Measurements from ENCODE around the gene INPP5E. TPM values are rescaled to one million over a fixed set of nuclear protein-coding genes. Genes with fewer than 3 reads are reported as not detected.

The INPP5E gene
- total RNA-seq, 8 experiments from 2014 or later: 4.5 to 11.1 (median 8.6) TPM

DNA sequence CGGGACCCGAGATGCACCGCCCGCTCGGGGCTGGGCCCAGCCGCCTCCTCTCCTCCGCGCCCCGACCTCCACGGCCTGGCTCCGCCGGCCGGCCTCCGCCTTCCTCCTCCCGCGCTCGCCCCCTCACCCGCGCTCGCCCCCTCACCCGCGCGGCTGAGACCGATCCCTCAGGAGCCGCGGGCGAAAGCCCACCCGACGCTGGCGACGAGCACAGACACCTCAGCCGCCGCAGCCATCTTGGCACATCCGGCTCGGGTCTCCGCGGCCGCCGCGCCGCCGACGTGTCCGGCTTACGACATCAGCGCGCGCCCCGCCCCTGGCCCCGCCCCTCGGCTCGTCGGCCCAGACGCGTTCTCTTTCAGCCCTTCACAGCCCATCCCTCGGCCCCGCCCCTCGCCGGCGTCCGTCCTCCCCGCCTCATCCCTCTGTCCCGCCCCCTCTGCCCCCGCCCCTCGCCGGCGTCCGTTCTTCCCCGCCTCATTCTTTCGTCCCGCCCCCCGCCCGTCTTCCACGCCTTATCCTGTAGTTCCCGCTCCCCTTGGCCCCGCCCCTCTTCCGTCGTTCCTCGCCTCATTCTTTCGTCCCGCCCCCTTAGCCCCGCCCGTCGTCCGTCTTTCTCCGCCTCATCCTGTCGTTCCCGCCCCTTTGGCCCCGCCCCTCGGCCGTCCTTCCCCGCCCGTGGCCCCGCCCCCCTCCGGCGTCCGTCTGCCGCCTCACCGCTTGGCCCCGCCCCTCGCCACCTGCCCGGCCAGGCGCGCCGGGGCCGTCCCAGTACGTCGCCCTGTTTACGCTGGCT, 43.3 kb upstream of the INPP5E start, which contains the start of gene SEC16A:
Gene SEC16A (minus strand): TSS at position 248 of the 796 bp plus-strand sequence. CDS start 5,425 bp downstream, outside the sequence.
- in situ Hi-C loops (cut with MboI; ENCODE audit: low pct_unique_long_range_greater_than_20kb in 2 of 9, low sequenced_read_pairs in 9 of 9, unreplicated experiment in 9 of 9): loop anchor here in 3 of 9 experiments (10.0 to 25.0 kb wide), 2 partner anchors 152 to 154 kb away; no protein-coding TSS in a partner anchor
- WGBS, 10 experiments: 0% methylated on average over 8 of the region's 109 CpGs; no CpG with 5 or more reads in 9 of the 10 experiments
- peak; percentile 57 to 75 (median 62) for ATAC-seq (replicated peaks in 6 of 8)
- H3K27ac ChIP-seq: peak within 1 kb of the TSS; percentile 100
- peaks cover 21 to 29% of the 10 kb centered on the region in 2 donors for H3K4me1 ChIP-seq (replicated peaks in 1 of 2)
- peak within 1 kb of the TSS; percentile 86 to 99 (median 93) for H3K4me3 ChIP-seq

DNA sequence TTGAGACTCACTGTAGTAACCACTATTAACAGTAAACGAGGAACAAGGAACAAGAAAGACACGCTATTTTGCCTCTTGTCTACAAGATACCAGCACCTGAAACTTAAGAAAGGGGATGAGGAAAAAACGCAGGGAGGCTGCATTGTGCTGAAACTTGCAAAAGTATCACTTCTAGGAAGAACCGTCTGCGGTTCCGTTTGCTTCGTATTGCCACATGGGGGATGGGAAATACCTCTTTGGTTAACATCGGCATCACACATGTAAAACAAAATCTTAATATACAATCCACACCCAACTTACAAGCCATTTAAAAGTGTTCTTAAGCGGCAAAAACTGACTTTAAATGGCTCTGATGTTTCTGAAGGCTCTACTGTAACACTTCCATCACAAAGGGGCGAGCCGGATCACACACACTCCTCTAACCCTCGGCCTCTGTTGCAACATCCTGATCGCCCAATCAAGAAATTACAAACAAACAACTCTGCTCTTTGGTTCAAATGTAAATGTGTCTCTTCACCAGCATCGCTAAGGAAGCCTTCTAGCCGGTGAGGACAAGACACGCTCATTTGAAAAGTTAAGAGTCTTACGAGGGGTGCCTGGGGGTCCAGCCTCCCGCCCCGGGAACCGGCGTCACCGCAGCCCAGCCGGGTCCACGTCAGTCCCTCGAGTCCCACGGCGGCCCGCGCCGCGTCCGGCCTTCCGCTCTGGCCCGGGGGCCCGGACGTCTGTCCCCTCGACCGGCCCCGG, 42.6 kb upstream of the INPP5E start:
- peak overlapping the region; percentile 98 to 100 for H3K27ac ChIP-seq
- WGBS, 10 experiments: 0 to 11% (median 1%) methylated on average over 2 to 22 of the region's 39 CpGs
- ATAC-seq (replicated peaks in 6 of 8): peak in 4 of 8 experiments; percentile 1 to 8 (median 4)
- in situ Hi-C loops (cut with MboI; ENCODE audit: low pct_unique_long_range_greater_than_20kb in 2 of 9, low sequenced_read_pairs in 9 of 9, unreplicated experiment in 9 of 9): loop anchor here in 3 of 9 experiments (10.0 to 25.0 kb wide), 2 partner anchors 153 to 155 kb away; no protein-coding TSS in a partner anchor
- peaks cover 21 to 29% of the 10 kb centered on the region in 2 donors for H3K4me1 ChIP-seq (replicated peaks in 1 of 2)
- H3K4me3 ChIP-seq: peak overlapping the region; percentile 86 to 99 (median 93)

DNA sequence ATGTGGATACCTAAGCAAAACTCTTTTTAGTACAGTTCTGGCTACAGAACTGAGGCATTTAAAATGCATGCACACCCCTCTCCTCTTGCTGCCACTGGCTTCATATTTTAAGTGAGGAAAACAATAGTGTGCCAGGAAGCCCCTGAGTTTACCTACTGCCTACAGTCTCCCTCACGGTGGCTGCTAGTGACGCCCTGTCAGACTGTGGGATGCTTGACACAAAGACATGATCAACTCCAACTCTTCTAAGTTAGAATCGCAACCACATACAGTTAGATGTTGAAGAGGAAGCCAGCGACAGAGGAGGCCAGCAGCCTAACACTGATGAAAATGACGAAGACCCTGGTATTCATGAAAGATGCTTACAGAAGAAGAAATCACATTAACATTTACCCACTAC, 41.9 kb upstream of the INPP5E start:
- in situ Hi-C loops (cut with MboI; ENCODE audit: low pct_unique_long_range_greater_than_20kb in 2 of 9, low sequenced_read_pairs in 9 of 9, unreplicated experiment in 9 of 9): loop anchor here in 3 of 9 experiments (10.0 to 25.0 kb wide), 2 partner anchors 153 to 156 kb away; no protein-coding TSS in a partner anchor
- peaks cover 21 to 29% of the 10 kb centered on the region in 2 donors for H3K4me1 ChIP-seq (replicated peaks in 1 of 2)
- H3K4me3 ChIP-seq: peak overlapping the region; percentile 86 to 99 (median 93)
- ATAC-seq (replicated peaks in 6 of 8): no peak
- WGBS, 10 experiments: 0 to 70% (median 45%) methylated on average over 1 to 5 of the region's 5 CpGs; no CpG with 5 or more reads in 2 of the 10 experiments
- H3K27ac ChIP-seq: peak overlapping the region; percentile 98 to 100

DNA sequence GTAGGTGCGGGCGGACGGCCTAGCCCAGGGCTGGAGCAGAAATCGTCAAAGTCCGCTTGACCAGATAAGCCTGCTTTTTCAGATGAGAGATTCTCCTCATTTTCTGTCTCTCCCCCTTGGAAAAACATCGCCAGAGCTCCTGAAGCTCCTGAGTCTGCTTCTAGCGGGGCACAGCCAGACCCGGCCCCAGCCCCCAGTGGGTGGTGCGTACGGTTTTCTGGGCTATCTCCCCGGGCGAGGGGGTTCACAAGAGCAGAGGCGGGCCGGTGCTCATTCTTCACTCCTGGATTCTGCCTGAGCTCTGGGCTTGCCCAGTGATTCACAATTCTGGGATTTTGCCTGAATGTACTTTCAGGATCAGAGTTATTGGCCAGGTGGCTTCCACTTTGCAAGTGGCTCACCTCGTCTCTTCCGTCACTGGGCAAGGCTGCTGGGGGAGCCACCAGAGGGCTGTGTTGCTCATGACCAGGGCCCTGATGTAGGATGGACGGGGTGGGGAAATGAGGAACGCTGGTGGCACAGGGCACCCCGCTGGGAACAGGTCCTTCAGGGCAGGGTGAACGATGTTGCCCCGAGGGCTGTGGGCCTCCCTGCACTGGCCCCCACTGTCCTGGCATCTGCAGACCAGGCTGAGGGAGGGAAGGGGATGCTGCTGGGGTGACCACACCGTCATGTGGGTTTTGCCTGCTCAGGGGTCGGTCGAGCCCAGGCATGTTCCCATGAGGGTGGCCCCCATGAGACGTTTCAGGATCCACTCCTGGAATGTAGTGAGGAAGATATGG, 36.9 kb upstream of the INPP5E start:
- Histone ChIP-seq H3K4me1 (replicated peaks in 1 of 2) (peaks cover 5 to 7% of the 10 kb centered on the region in 2 donors), H3K4me3 (no peak overlapping the region), H3K27ac (no peak overlapping the region)
- ATAC-seq (replicated peaks in 6 of 8): peak in 5 of 8 experiments; percentile 5 to 39 (median 35)
- 73 to 100% (median 93%) methylated on average over 2 to 6 of the region's 25 CpGs; no CpG with 5 or more reads in 2 of the 10 experiments for WGBS, 10 experiments
- in situ Hi-C loops (cut with MboI; ENCODE audit: low pct_unique_long_range_greater_than_20kb in 2 of 9, low sequenced_read_pairs in 9 of 9, unreplicated experiment in 9 of 9): loop anchor here in 2 of 9 experiments (25.0 kb wide), 1 partner anchor 161 kb away; no protein-coding TSS in a partner anchor

DNA sequence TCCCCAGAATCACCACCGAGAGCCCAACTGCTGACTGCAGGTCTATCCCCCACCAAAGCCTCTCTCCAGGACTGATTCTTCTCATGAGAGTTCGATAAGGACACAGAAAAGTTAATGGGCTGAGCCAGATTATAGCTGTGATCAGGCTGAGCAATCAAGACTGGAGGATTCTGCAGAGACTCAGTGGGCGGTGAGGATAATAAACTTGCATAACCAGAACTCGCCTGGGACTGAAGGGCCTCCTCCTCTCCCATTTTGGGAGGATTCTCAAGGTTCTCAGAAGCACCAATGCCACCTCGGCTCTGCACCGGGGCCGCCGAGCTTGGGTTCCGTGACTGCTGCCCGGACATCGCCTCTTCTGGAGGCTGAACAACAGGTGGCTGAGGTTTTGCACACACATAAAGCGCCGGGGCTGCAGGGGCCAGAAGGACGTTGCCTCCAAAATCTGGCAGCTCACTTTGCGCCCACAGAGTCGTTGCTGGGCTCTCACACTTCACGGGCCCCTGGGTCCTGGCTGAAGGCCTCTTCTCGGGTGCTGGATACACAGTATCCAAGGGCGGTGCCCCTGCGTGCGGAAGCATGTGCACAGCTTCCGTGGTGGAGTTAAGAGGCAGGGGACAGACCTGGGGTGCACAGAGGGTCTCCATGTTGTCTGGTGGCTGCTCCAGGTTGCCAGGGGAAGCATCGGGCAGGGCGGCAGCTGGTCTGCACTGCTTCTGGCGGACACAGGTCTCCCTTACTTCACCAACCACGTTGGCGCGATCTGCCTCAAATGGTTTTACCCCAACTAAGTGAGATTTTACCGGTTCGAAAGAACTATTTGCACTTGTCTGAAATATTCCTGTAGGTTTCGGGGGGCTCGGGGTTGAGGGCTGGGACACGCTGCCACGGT, 35.6 kb upstream of the INPP5E start:
- 87 to 97% (median 93%) methylated on average over 2 to 20 of the region's 34 CpGs; no CpG with 5 or more reads in 3 of the 10 experiments for WGBS, 10 experiments
- H3K4me1 ChIP-seq (replicated peaks in 1 of 2): no peaks in the 10 kb centered on the region
- H3K27ac ChIP-seq: no peak overlapping the region
- in situ Hi-C loops (cut with MboI; ENCODE audit: low pct_unique_long_range_greater_than_20kb in 2 of 9, low sequenced_read_pairs in 9 of 9, unreplicated experiment in 9 of 9): loop anchor here in 2 of 9 experiments (25.0 kb wide), 1 partner anchor 162 kb away; no protein-coding TSS in a partner anchor
- no peak overlapping the region for H3K4me3 ChIP-seq
- ATAC-seq (replicated peaks in 6 of 8): peak in 2 of 8 experiments; percentile 9 to 16

DNA sequence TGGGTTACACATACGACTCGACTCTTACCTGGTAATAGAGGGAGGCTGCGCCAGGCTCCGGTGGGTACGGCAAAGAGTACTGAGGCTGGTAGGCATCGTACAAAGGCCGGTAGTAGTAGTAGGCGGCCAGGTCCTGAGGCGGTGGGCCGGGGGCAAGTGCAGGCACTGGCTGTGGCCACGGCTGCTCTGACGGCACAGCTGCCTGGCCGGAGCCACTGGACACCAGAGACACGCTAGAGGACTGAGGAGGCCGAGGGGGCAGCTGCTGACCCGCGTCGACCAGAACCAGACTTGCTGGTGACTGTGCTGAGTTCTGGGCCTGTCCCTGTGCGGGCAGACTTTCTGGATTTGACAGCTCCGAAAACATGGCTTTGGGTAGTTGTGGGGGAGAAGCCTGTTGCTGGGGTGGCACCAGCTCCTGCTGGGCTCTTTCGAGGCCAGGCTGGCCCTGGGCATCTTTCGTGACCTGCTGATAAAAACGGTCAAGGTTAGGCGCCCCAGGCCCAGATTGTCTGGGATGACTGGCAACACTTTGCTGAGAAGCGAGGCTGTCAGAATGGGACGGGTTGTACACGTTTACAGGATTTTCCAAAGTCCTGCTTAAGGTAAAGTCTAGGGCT, 34.5 kb upstream of the INPP5E start:
- no peak for ATAC-seq (replicated peaks in 6 of 8)
- Histone ChIP-seq H3K4me1 (replicated peaks in 1 of 2) (no peaks in the 10 kb centered on the region), H3K4me3 (no peak overlapping the region), H3K27ac (no peak overlapping the region)
- in situ Hi-C loops (cut with MboI; ENCODE audit: low pct_unique_long_range_greater_than_20kb in 2 of 9, low sequenced_read_pairs in 9 of 9, unreplicated experiment in 9 of 9): no loop called here
- WGBS, 10 experiments: 50 to 100% (median 90%) methylated on average over 2 to 11 of the region's 27 CpGs; no CpG with 5 or more reads in 2 of the 10 experiments

DNA sequence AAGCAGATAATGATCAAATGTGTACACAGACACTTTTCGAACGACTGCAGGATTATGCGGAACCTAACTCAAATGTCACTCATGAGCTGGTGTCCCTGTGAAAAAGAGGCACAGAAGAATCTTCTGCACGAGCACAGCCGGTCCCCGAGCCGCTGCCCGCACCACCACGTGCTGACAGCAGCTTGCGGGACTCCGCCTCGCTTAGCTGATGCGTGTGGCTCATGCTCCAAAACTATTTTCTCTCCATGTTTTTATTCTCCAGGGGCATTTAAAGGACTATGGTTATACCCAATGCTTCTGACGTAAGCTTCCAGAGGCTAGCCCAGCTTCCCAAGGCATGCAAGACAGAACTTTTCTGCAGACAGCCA, 33.7 kb upstream of the INPP5E start:
- in situ Hi-C loops (cut with MboI; ENCODE audit: low pct_unique_long_range_greater_than_20kb in 2 of 9, low sequenced_read_pairs in 9 of 9, unreplicated experiment in 9 of 9): no loop called here
- Histone ChIP-seq H3K27ac (no peak overlapping the region), H3K4me3 (no peak overlapping the region), H3K4me1 (replicated peaks in 1 of 2) (no peaks in the 10 kb centered on the region)
- no peak for ATAC-seq (replicated peaks in 6 of 8)
- WGBS, 10 experiments: 80 to 100% (median 93%) methylated on average over 2 to 10 of the region's 14 CpGs; no CpG with 5 or more reads in 4 of the 10 experiments

DNA sequence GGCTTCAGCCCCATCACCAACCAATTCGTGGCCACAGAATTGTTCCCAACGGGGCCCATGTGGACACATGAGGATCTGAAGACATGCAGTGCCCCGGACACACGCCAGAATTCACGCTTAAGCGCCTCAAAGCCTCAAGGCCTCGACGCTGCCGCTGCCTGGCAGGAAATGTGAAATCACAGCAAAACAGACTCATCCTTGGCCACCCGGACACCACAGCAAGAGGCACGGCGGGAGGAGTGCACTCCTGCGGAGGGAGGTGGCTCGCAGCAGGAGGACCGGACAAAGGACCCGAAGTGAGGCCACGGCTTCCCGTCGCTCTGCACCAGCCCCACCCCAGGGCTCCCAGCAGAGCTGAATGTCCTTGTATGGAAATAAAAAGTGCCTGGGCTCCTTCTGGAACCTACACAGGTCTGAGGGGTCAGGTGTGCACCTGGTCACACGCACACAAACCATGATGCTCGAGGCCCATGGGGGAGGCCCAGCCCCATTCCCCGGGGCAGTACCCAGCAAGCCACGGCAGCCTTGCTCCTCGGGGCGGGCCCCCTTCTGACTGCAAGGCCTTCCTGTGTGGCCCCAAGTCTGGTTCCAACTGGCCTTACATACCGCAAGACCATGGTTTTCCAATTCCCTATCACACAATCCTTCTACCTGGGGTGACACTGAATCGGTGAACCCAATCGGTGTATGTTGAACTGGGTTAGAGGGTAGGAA, 33.2 kb upstream of the INPP5E start:
- no peak for ATAC-seq (replicated peaks in 6 of 8)
- in situ Hi-C loops (cut with MboI; ENCODE audit: low pct_unique_long_range_greater_than_20kb in 2 of 9, low sequenced_read_pairs in 9 of 9, unreplicated experiment in 9 of 9): no loop called here
- 82 to 100% (median 96%) methylated on average over 2 to 6 of the region's 28 CpGs; no CpG with 5 or more reads in 6 of the 10 experiments for WGBS, 10 experiments
- H3K27ac ChIP-seq: no peak overlapping the region
- H3K4me1 ChIP-seq (replicated peaks in 1 of 2): no peaks in the 10 kb centered on the region
- H3K4me3 ChIP-seq: no peak overlapping the region

DNA sequence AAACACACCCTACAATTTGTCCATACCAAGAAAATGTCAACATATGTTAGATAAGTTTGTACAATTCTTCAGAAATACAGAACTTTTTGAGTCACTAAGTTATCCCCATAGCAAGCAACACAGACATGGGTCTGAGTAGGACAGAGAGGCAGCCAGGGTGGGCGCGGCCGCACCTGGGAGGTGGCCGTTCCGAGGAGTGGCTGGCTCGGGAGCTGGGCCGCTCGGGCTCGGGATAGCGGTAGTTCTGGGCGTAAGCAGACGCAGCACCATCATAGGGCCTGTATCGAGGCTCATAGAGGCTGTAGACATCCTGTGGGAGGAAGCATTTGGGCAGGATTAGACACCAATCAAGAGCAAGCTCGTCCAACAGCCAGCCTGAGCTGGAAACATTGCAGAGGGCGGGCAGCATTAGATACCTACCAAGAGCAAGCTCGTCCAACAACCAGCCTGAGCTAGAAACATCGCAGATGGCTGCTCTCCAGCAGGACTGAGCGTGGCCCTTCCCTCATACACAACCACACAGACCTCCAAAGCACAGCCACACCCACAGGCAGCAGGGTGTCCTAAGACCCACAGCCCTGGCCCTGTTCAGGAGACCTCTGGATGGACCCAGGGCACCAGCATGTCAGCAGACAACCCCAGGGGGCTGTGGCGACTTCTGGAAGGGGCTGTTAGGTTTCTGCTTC, 32.3 kb upstream of the INPP5E start:
- no peak overlapping the region for H3K4me3 ChIP-seq

DNA sequence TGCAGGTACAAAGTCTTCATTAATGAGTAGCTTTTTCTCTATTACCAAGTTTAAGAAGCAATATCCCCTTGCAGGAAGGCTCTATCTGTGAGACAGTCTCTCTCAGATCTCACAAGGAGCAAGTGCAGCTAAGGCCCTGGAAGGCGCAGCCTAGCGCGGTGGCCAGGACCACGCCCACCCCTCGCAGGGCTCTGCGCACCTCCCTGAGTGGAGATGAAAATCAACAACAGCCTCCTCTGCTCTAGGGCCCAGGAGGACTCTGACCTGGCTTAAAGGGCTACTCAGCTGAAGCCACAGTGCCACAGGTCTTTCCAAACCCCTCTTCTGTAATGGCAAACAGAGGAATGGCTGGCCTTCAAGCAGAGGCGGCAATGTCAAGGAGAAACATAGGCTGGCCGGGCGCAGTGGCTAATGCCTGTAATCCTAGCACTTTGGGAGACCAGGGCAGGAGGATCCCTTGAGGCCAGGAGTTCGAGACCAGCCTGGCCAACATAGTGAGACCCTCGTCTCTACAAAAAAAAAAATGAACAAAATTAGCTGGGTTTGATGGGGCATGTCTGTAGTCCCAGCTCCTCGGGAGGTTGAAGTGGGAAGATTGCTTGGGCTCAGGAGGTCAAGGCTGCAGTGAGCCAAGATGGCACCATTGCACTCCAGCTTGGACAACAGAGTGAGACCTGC, 31.3 kb upstream of the INPP5E start:
- no peaks in the 10 kb centered on the region for H3K4me1 ChIP-seq (replicated peaks in 1 of 2)
- WGBS, 10 experiments: 83 to 100% (median 100%) methylated on average over 1 to 7 of the region's 12 CpGs; no CpG with 5 or more reads in 3 of the 10 experiments
- ATAC-seq (replicated peaks in 6 of 8): no peak
- no peak overlapping the region for H3K4me3 ChIP-seq
- H3K27ac ChIP-seq: no peak overlapping the region
- in situ Hi-C loops (cut with MboI; ENCODE audit: low pct_unique_long_range_greater_than_20kb in 2 of 9, low sequenced_read_pairs in 9 of 9, unreplicated experiment in 9 of 9): no loop called here

More for the DNA sequence above, 32.3 kb upstream of the INPP5E start:
- in situ Hi-C loops (cut with MboI; ENCODE audit: low pct_unique_long_range_greater_than_20kb in 2 of 9, low sequenced_read_pairs in 9 of 9, unreplicated experiment in 9 of 9): no loop called here
- WGBS, 10 experiments: 67 to 100% (median 94%) methylated on average over 1 to 14 of the region's 19 CpGs; no CpG with 5 or more reads in 1 of the 10 experiments
- no peaks in the 10 kb centered on the region for H3K4me1 ChIP-seq (replicated peaks in 1 of 2)
- H3K27ac ChIP-seq: no peak overlapping the region
- peak in 1 of 8 experiments; percentile 18 for ATAC-seq (replicated peaks in 6 of 8)

All from motor neuron (in vitro differentiated cells).